NCI-H748 treated with DMSO at 0.1 percent for 48 hours (cell line): Measurements from ENCODE around the gene PLEKHG4.
A peak's percentile ranks its signal among the peaks of the same experiment; 100 is the strongest.

Experiments
- DNase-seq: peaks from one replicate; lab custom pipeline; 2025; lab: John Stamatoyannopoulos, UW

The PLEKHG4 gene

GRCh38 chr16:67291461-67291860 is 12.1 kb downstream of the PLEKHG4 start:
- DNase-seq: no peak

DNA sequence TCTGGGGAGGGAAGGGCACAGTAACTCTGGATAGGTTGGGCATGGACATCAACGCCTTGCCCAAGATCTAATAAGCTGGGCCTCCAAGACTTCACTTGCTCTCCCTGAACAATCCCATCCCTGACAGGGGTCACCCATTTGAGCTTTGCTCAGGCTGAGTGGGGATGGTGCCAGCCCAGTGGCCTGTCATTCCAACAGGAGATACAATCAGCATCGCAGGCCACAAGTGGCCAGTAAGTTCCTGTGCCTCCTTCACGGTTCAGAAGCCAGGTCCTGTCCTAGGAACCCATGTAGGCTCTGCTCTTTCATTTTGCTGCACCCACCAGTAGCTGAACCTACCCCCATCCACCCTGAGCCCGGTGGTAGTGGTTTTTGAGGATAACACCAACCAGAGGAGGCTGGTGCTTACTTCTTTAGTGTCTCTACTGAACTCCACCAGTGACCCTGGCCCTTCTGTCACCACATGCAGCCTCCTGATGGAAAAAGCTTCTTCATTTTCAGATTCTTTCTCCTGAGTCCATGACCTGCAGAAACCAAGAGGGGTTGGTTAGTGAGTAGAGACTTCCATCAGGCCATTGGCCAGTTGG is 14.9 kb downstream of the PLEKHG4 start:
- DNase-seq: no peak

DNA sequence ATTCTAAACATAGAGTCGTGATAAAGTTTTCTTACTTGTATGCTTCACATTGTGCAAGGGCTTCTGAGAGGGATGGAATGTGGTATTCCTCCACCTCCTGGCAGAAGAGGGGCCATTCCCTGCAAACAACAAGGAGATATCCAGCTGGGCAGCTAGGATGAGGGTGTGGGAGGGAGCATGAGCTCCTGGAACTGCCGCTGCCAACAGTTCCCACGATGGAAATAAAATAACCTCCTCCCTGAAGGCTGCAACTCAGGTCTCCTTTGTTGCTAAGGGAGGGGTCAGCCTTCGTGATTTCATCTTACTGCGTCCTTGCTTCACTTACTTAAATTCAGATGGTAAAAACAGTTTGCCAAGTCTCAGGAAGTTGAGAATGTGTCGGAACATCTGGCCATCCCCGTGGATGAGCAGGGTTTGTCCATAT is 15.6 kb downstream of the PLEKHG4 start:
- no peak for DNase-seq

DNA sequence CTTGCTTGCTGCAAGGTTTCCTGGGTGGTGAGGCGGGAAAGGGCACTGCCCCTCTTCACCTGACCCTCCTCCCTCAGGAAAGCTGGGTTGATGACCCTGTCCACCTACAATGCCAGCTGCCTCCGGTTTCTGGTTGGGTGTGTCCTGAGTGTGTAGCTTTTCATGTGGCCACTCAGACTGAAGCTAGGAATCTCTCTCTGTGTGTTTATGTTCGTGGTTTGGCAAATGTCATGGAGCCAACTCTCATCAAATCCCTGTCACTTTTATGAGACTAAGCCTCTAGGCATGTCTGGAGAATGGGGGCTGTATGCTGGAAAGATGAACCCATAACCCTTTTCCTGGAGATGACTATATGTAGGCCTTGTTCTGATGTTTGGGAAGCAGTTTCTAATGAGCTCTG is 17.1 kb downstream of the PLEKHG4 start:
- DNase-seq: no peak

GRCh38 chr16:67298277-67298676 is 18.9 kb downstream of the PLEKHG4 start:
- DNase-seq: no peak

DNA sequence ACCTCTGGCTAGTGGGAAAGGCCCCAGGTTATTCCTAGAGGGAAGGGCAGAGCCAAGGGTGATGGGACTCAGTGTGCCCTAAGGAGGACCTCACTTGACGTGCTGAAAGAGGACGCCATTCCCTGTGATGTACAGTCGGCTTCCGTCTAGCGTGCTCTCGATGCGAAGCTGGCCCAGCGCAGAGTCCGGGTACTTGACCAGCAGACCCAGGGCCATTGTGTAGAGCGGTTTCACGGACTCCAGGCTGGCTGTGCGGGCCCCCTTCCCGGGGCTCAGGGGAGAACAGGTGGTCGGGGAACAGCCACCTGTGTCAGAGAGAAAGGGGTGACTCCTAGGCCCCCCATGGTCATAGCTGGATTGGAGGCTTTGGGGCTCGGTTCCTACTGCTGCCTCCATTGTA is 19.9 kb downstream of the PLEKHG4 start:
- DNase-seq: no peak

- no peak for DNase-seq
These were observed 21.9 kb downstream of the PLEKHG4 start for GRCh38 chr16:67301080-67301782.

GRCh38 chr16:67302076-67302475 is 22.7 kb downstream of the PLEKHG4 start:
- DNase-seq: no peak

- DNase-seq: no peak
These were observed 23.6 kb downstream of the PLEKHG4 start for GRCh38 chr16:67302970-67303369.

GRCh38 chr16:67304020-67304419 is 24.7 kb downstream of the PLEKHG4 start:
- no peak for DNase-seq

- no peak for DNase-seq
These were observed 26.1 kb downstream of the PLEKHG4 start for GRCh38 chr16:67305216-67306071.

- DNase-seq: no peak
These were observed 31.2 kb downstream of the PLEKHG4 start for GRCh38 chr16:67310561-67310960.

DNA sequence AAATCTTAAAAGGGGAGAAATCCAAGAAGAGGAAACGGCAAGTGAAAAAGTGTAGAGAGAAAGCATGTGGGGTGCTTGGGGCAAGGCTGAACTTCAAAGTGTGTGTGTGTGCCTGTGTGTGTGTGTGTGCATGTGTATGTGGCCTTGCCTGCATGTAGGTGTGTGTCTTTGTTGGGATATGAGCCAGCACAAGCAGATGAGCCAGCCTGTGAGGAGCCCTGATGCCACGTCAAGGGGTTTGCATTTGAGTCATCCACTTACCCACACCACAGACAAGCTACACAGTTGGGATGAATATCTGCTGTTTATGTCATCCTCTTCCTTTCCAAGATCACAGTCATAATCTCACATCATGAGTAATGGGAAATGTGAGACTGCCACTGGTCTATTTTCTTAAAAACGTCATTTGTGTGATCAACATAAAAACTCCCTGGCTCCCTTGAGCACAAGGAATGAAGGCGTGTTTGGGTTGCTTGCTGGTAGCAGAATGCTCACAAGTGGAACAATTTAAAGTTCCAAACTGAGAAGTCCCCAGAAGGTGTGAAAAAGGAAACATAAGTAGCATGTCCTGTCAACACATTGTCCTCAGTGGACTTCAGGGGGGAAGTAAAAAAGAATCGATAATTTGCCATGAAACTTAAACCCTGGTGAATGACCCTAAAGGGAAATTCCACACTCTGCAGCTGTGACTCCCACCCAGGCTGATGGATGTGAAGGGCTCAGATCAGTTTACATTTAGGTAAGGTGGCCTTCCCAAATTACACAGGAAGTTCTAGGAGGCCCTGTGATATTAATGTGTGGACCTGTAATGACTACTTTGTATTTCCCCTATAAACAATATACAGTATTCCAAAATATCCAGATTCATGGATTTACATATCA is 32.5 kb downstream of the PLEKHG4 start:
- no peak for DNase-seq

- DNase-seq: no peak
These were observed 33.4 kb downstream of the PLEKHG4 start for GRCh38 chr16:67312719-67313118.

DNA sequence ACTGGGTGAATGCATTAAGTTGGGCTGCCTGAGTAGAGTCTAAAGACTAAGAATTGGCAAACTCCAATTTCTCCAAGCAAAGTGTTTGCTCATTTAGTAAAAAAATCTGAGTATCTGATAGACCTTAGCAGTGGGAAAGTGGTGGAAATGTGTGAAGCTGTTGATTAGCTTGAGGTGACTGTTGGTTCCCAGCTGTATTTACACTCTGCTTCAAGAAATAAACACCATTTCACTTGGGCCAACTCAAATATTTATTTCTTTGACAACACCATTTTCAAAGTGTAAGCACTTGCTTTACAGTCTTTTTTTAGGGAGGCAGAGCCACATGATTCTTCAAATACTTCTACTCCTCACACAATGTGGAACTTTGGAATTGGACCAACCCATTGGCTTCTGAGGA is 38.5 kb downstream of the PLEKHG4 start:
- DNase-seq: no peak

DNA sequence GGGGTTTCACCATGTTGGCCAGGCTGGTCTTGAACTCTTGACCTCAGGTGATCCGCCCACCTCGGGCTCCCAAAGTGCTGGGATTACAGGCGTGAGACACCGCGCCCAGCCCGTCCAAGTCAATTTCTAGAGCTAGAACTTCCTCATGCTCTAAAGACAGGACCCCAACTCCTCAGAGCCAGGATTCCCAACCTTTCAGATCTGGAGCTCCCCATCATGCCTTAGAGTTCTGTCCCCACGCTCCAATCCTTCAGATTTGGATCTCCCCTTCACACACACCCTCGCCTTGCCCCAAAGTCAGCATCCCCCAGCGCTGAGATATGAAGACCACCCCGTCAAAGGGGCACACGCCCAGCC is 46.8 kb downstream of the PLEKHG4 start:
- no peak for DNase-seq

- DNase-seq: peak; percentile 54
These were observed 47.4 kb downstream of the PLEKHG4 start, which contains the start of the genes KCTD19 and LRRC36 for GRCh38 chr16:67326472-67327309. TSS of gene KCTD19 (minus strand) at chr16:67326741. CDS start at chr16:67326707, 34 bp downstream. TSS of gene LRRC36 (plus strand) at chr16:67326815. CDS start at chr16:67326863, 48 bp downstream.

GRCh38 chr16:67327743-67328142 is 48.4 kb downstream of the PLEKHG4 start:
- no peak for DNase-seq

- no peak for DNase-seq
These were observed 50.6 kb downstream of the PLEKHG4 start for GRCh38 chr16:67329901-67330300.

DNA sequence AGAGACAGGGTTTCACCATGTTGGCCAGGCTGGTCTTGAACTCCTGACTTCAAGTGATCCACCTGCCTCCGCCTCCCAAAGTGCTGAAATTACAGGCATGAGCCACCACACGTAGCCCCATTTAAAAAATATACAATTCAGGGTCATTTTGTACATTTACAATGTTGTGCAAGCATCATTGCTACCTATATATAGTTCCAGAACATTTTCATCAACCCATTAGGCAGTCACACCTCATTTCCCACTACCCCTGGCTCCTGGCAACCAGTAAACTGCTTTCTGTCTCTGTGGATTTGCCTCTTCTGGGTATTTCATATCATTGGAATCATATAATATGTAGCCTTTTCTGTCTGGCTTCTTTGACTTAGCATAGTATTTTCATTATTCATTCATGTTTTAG is 54.0 kb downstream of the PLEKHG4 start:
- no peak for DNase-seq

- no peak for DNase-seq
These were observed 56.8 kb downstream of the PLEKHG4 start for GRCh38 chr16:67336116-67336515.
